ENCODE data around the gene GLS2.
A peak's percentile ranks its signal among the peaks of the same experiment; 100 is the strongest.
"Not testable (repeated sequence)": the region's sequence is repeated elsewhere in the genome, so short reads cannot be mapped to it uniquely, and the experiment has no call there.

Gene GLS2

DNA sequence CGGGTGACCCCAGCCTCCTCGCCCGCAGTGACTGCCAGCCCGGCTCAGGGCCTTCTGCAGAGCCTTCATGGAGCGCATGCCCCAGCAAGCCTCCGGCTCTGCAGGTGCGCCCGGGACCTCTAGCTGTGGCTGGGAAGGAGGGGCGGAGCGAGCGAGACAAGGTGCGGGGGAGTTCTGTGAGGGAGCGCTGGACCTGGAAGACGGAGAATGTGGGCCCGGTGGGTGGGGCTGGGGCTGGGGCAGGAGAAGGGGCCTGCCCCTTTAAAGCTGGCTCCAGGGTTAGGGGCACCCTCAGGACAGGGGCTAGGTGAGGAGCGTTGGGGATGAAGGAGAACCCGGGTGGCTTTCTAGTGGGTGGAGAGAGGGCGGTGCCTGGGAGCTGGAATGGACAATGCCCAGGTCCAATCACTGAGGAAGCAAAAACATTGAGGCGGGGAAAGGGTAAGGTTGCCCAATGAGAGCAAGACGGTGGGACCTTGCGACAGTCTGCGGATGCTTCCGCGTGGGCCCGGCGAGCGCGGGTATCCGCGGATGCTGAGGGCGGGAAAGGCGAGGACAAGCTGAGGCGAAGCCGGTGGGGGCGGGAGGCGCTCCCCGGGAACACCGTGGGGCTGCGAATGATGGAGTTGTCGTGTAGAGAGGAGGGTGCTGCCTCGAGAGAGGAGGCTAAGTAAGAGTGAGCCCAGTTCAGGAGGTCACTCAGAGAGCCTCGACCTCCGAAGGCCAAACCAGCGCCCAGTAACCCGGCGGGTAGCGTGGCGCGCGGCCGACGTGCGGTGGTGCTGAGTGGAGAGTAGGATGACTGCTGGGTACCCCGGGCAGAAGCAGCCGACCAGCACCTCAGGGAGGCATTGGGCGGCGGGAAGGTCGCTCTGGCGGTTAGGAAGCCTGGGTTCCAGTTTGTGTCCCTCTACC lies at the start of gene GLS2:
Gene GLS2, minus strand, starts transcription at position 121 of the 915 bp plus-strand sequence. Its CDS starts 43 bp downstream, at position 78.
- DNase-seq (ENCODE audit: low spot score): peak; percentile 53

- no peak for DNase-seq (ENCODE audit: low spot score)
These were observed 49.6 kb upstream of the GLS2 start for GRCh38 chr12:56537546-56537945.

GRCh38 chr12:56530390-56531055 lies 42.6 kb upstream of the GLS2 start:
- no peak for DNase-seq (ENCODE audit: low spot score)

GRCh38 chr12:56529656-56530055 lies 41.7 kb upstream of the GLS2 start:
- no peak for DNase-seq (ENCODE audit: low spot score)

- DNase-seq (ENCODE audit: low spot score): no peak
These were observed 40.9 kb upstream of the GLS2 start for GRCh38 chr12:56528846-56529245.

- DNase-seq (ENCODE audit: low spot score): no peak
These were observed 34.6 kb upstream of the GLS2 start for GRCh38 chr12:56522411-56523193.

GRCh38 chr12:56521590-56522371 lies 33.8 kb upstream of the GLS2 start, which contains the start of gene RBMS2:
TSS of gene RBMS2 (plus strand) at chr12:56521820. CDS start at chr12:56522024, 204 bp downstream.
- peak; percentile 80 for DNase-seq (ENCODE audit: low spot score)

GRCh38 chr12:56521209-56521589 lies 33.2 kb upstream of the GLS2 start:
- DNase-seq (ENCODE audit: low spot score): no peak

GRCh38 chr12:56520506-56520905 lies 32.5 kb upstream of the GLS2 start:
- no peak for DNase-seq (ENCODE audit: low spot score)

DNA sequence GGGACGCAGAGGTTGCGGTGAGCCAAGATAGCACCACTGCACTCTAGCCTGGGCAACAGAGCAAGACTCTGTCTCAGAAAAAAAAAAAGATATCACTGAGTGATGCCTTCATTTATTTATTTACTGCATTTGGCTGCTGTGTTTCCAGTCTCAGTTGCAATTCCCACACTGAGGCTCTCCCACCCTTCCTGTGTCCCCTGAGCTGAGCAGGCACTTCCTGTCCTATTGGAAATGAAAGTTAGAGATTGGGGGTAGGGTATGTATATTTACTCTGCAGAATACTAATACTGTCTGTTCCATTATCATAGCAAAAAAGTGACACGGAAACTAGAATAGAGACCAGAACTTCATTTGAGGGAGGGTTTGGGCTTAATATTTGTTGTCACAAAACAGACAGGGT lies 32.1 kb upstream of the GLS2 start:
- peak; percentile 65 for DNase-seq (ENCODE audit: low spot score)

DNA sequence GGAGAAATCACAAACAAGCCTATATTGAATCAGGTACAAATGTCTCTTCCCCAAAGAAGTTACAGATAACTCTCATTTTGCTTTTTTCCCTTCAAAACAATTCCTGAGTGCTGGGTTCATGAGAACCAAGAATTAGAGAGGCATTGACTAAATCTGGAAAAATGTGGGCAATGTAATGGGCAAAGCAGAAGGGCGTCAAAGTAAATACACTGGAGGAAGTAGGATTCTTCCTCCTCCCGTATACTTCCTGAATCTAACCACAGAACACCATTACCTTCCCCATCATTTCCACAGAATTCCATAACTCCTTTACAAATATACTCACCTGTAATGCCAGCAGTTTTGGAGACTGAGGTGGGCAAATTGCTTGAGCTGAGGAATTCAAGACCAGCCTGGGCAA lies 30.6 kb upstream of the GLS2 start:
- DNase-seq (ENCODE audit: low spot score): no peak

- DNase-seq (ENCODE audit: low spot score): no peak
These were observed 29.9 kb upstream of the GLS2 start for GRCh38 chr12:56517854-56518253.

DNA sequence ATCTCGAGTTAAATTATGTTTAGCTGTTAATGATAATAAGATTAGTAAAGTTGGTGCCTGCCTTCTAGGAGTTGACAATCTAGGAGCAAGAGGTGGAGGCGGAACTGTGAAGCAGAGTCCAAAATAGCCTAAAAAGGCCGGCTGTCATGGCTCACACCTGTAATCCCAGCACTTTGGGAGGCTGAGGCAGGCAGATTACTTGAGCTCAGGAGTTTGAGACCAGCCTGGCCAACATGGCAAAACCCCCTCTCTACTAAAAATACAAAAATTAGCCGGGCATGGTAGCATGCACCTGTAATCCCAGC lies 26.0 kb upstream of the GLS2 start:
- DNase-seq (ENCODE audit: low spot score): not testable (repeated sequence)

GRCh38 chr12:56510786-56511185 lies 22.8 kb upstream of the GLS2 start:
- DNase-seq (ENCODE audit: low spot score): no peak

GRCh38 chr12:56499879-56500278 lies 11.9 kb upstream of the GLS2 start:
- DNase-seq (ENCODE audit: low spot score): not testable (repeated sequence)

DNA sequence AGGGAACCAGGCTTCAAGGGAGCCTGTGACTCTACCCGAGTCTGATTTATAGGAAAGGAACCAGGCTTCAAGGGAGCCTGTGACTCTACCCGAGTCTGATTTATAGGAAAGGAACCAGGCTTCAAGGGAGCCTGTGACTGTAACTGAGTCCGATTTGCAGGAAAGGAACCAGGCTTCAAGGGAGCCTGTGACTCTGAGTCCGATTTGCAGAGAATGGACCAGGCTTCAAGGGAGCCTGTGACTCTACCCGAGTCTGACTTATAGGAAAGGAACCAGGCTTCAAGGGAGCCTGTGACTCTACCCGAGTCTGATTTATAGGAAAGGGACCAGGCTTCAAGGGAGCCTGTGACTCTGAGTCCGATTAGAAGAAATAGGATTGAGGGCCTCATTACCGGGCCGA lies 11.5 kb upstream of the GLS2 start:
- not testable (repeated sequence) for DNase-seq (ENCODE audit: low spot score)

- not testable (repeated sequence) for DNase-seq (ENCODE audit: low spot score)
These were observed 10.4 kb upstream of the GLS2 start for GRCh38 chr12:56498126-56498902.

DNA sequence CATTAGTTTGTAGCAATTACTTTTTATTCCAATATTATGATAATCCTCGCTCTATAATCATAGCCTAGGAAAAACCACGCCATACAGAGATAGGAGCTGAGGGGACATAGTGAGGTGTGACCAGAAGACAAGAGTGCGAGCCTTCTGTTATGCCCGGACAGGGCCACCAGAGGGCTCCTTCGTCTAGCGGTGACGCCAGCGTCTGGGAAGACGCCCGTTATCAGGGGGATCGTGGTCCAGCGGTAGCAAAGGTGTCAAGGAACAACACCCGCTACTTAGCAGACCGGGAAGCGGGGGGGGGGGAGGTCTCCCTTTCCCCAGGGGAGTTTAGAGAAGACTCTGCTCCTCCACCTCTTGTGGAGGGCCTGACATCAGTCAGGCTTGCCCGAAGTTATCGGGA lies 8.7 kb upstream of the GLS2 start:
- DNase-seq (ENCODE audit: low spot score): not testable (repeated sequence)

DNA sequence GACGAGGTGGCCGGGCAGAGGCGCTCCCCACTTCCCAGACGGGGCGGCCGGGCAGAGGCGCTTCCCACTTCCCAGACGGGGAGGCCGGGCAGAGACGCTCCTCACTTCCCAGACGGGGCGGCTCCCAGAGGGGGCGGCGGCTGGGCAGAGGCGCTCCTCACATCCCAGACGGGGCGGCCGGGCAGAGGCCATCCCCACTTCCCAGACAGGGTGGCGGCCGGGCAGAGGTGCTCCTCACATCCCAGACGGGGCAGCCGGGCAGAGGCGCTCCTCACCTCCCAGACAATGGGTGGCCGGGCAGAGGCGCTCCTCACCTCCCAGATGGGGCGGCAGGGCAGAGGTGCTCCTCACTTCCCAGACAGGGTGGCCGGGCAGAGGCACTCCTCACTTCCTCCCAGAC lies 6.5 kb upstream of the GLS2 start:
- not testable (repeated sequence) for DNase-seq (ENCODE audit: low spot score)

DNA sequence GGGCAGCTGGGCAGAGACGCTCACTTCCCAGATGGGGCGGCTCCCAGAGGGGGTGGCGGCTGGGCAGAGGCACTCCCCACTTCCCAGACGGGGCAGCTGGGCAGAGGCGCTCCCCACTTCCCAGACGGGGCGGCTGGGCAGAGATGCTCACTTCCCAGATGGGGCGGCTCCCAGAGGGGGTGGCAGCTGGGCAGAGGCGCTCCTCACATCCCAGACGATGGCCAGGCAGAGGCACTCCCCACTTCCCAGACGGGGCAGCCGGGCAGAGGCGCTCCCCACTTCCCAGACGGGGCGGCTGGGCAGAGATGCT lies 6.1 kb upstream of the GLS2 start:
- DNase-seq (ENCODE audit: low spot score): not testable (repeated sequence)
